RWPE2 (cell line): ENCODE results near the gene BFSP2.

Experiments
- ATAC-seq: fragments of 200-7000 bp; cut with Tn5 transposase; 3 replicates; pipeline ENCODE4 v1.9.1; 2021; ENCODE audit warnings: low read depth
- DNase-seq: peaks from one replicate; pipeline ENCODE4 v3.0.0-alpha.2; 2020; ENCODE audit warnings: low spot score
- H3K27ac ChIP-seq: fragments of 450-650 bp; 2 replicates; pipeline ENCODE4 v1.5.1; 2017; ENCODE audit warnings: mild to moderate bottlenecking; ENCODE audit not compliant: poor library complexity, severe bottlenecking
- H3K27me3 ChIP-seq: fragments of 250-450 bp; sonication (Bioruptor Pico); 2 replicates; pipeline ENCODE4 v1.5.1; 2021; ENCODE audit warnings: mild to moderate bottlenecking, moderate library complexity; ENCODE audit not compliant: insufficient read depth, poor library complexity, severe bottlenecking
- H3K36me3 ChIP-seq: fragments of 250-450 bp; sonication (Bioruptor Pico); 2 replicates; pipeline ENCODE4 v1.5.1; 2020; ENCODE audit warnings: low read depth, mild to moderate bottlenecking, moderate library complexity
- H3K4me1 ChIP-seq: fragments of 250-450 bp; sonication (Bioruptor Pico); 2 replicates; pipeline ENCODE4 v1.5.1; 2021; ENCODE audit warnings: mild to moderate bottlenecking, moderate library complexity; ENCODE audit not compliant: insufficient read depth, poor library complexity, severe bottlenecking
- H3K4me3 ChIP-seq: fragments of 250-450 bp; sonication (Bioruptor Pico); 2 replicates; pipeline ENCODE4 v1.5.1; 2021; ENCODE audit warnings: mild to moderate bottlenecking, moderate library complexity; ENCODE audit not compliant: severe bottlenecking
- H3K9me3 ChIP-seq: fragments of 250-450 bp; sonication (Bioruptor Pico); 2 replicates; pipeline ENCODE4 v1.5.1; 2021; ENCODE audit warnings: mild to moderate bottlenecking, moderate library complexity; ENCODE audit not compliant: severe bottlenecking
- CTCF ChIP-seq: fragments of 450-650 bp; IDR thresholded peaks from one replicate; pipeline ENCODE4 v1.5.1; 2017; ENCODE audit warnings: mild to moderate bottlenecking, moderate library complexity; ENCODE audit not compliant: poor library complexity, severe bottlenecking

The BFSP2 gene

GRCh38 chr3:133460809-133461208, 61.0 kb downstream of the BFSP2 start:
- Histone ChIP-seq H3K27ac (no peak overlapping the region), H3K27me3 (no peaks in the 10 kb centered on the region), H3K4me3 (no peak overlapping the region), H3K4me1 (no peaks in the 10 kb centered on the region), H3K9me3 (no peaks in the 10 kb centered on the region), H3K36me3 (no peaks in the 10 kb centered on the region)
- ATAC-seq, result peak; percentile 42; the same call in 1 of the 3 replicates
- TF ChIP-seq CTCF, result no peak
- no peak for DNase-seq

GRCh38 chr3:133461291-133461690, 61.4 kb downstream of the BFSP2 start:
- ATAC-seq (peak; percentile 55; the same call in 1 of the 3 replicates), DNase-seq (no peak)
- Histone ChIP-seq H3K4me3 (no peak overlapping the region), H3K36me3 (no peaks in the 10 kb centered on the region), H3K9me3 (no peaks in the 10 kb centered on the region), H3K4me1 (no peaks in the 10 kb centered on the region), H3K27me3 (no peaks in the 10 kb centered on the region), H3K27ac (no peak overlapping the region)
- no peak for TF ChIP-seq CTCF

GRCh38 chr3:133463347-133463860, 63.5 kb downstream of the BFSP2 start:
- no peaks in the 10 kb centered on the region for H3K27me3 ChIP-seq
- H3K36me3 ChIP-seq, result no peaks in the 10 kb centered on the region
- H3K27ac ChIP-seq, result no peak overlapping the region
- H3K4me3 ChIP-seq, result no peak overlapping the region
- no peaks in the 10 kb centered on the region for H3K9me3 ChIP-seq
- H3K4me1 ChIP-seq, result no peaks in the 10 kb centered on the region
- TF ChIP-seq CTCF, result no peak
- no peak for DNase-seq
- no peak for ATAC-seq

- no peaks in the 10 kb centered on the region for H3K27me3 ChIP-seq
- H3K4me3 ChIP-seq, result no peak overlapping the region
- peak; percentile 62 for TF ChIP-seq CTCF
- ATAC-seq (peak; percentile 78), DNase-seq (no peak)
- H3K9me3 ChIP-seq, result no peaks in the 10 kb centered on the region
- no peaks in the 10 kb centered on the region for H3K4me1 ChIP-seq
- H3K27ac ChIP-seq, result no peak overlapping the region
- no peaks in the 10 kb centered on the region for H3K36me3 ChIP-seq
Observed at GRCh38 chr3:133464573-133464972, 64.7 kb downstream of the BFSP2 start.

GRCh38 chr3:133466531-133467386, 66.9 kb downstream of the BFSP2 start:
- no peak for DNase-seq
- ATAC-seq, result no peak

More at GRCh38 chr3:133466531-133467386, 66.9 kb downstream of the BFSP2 start:
- no peaks in the 10 kb centered on the region for H3K9me3 ChIP-seq
- no peaks in the 10 kb centered on the region for H3K4me1 ChIP-seq
- H3K4me3 ChIP-seq, result no peak overlapping the region
- no peaks in the 10 kb centered on the region for H3K27me3 ChIP-seq
- no peaks in the 10 kb centered on the region for H3K36me3 ChIP-seq
- no peak overlapping the region for H3K27ac ChIP-seq
- no peak for TF ChIP-seq CTCF
